Nucleus accumbens (tissue), 56 donors: ENCODE data around the gene CCIN.
"Not testable (repeated sequence)": the region's sequence is repeated elsewhere in the genome, so short reads cannot be mapped to it uniquely, and the experiment has no call there.

ENCODE experiments used
- DNase-seq, 56 donors: peaks; one replicate each; lab custom pipeline; 2025; lab: John Stamatoyannopoulos, UW

CCIN gene

GRCh38 chr9:36169166-36169565 lies at the start of gene CCIN:
Gene CCIN (plus strand): TSS chr9:36169388. CDS start chr9:36169503, 115 bp downstream.
- no peak for DNase-seq

- no peak for DNase-seq
Observed at GRCh38 chr9:36119476-36119875, 49.7 kb upstream of the CCIN start.

GRCh38 chr9:36120705-36121104 lies 48.5 kb upstream of the CCIN start:
- no peak for DNase-seq

GRCh38 chr9:36121971-36122370 lies 47.2 kb upstream of the CCIN start:
- no peak for DNase-seq

GRCh38 chr9:36123515-36123914 lies 45.7 kb upstream of the CCIN start:
- DNase-seq: no peak

- no peak for DNase-seq
Observed at GRCh38 chr9:36125062-36125855, 43.9 kb upstream of the CCIN start.

GRCh38 chr9:36126016-36126730 lies 43.0 kb upstream of the CCIN start:
- no peak for DNase-seq

- DNase-seq: no peak
Observed at GRCh38 chr9:36127652-36128244, 41.4 kb upstream of the CCIN start.

GRCh38 chr9:36128349-36128748 lies 40.8 kb upstream of the CCIN start:
- DNase-seq: no peak

GRCh38 chr9:36129139-36129538 lies 40.0 kb upstream of the CCIN start:
- DNase-seq: no peak

- DNase-seq: not testable (repeated sequence)
Observed at GRCh38 chr9:36131666-36132065, 37.5 kb upstream of the CCIN start.

GRCh38 chr9:36132086-36132485 lies 37.1 kb upstream of the CCIN start:
- no peak for DNase-seq

- DNase-seq: no peak
Observed at GRCh38 chr9:36134761-36135505, 34.3 kb upstream of the CCIN start.

GRCh38 chr9:36135741-36136271 lies 33.4 kb upstream of the CCIN start:
- DNase-seq: peak in 1 of 56 donors; percentile 43

GRCh38 chr9:36136272-36136893 lies 32.8 kb upstream of the CCIN start, which contains the start of gene GLIPR2:
Gene GLIPR2 (plus strand): TSS chr9:36136733. CDS start chr9:36136779, 46 bp downstream.
- peak in 47 of 56 donors; percentile 29 to 86 (median 61) for DNase-seq

- peak in 4 of 56 donors; percentile 30 to 70 (median 61) for DNase-seq
Observed at GRCh38 chr9:36136894-36137391, 32.2 kb upstream of the CCIN start.

GRCh38 chr9:36137392-36138004 lies 31.7 kb upstream of the CCIN start:
- DNase-seq: peak in 6 of 56 donors; percentile 19 to 53 (median 37)

GRCh38 chr9:36138496-36138895 lies 30.7 kb upstream of the CCIN start:
- no peak for DNase-seq

- DNase-seq: no peak
Observed at GRCh38 chr9:36138901-36139300, 30.3 kb upstream of the CCIN start.
